MV-4-11 (cell line): ENCODE results near the gene FADS1.
A peak's percentile ranks its signal among the peaks of the same experiment; 100 is the strongest.

Source experiments
- DNase-seq: peaks from one replicate; lab custom pipeline; 2025; lab: John Stamatoyannopoulos, UW

The FADS1 gene

GRCh38 chr11:61846362-61847020 lies 29.7 kb upstream of the FADS1 start:
- no peak for DNase-seq

- no peak for DNase-seq
These were observed 28.2 kb upstream of the FADS1 start for GRCh38 chr11:61844909-61845565.

GRCh38 chr11:61842528-61842820 lies 25.7 kb upstream of the FADS1 start:
- no peak for DNase-seq

- DNase-seq: no peak
These were observed 25.1 kb upstream of the FADS1 start for GRCh38 chr11:61841636-61842527.

- no peak for DNase-seq
These were observed 23.6 kb upstream of the FADS1 start for GRCh38 chr11:61840371-61840770.

GRCh38 chr11:61839742-61840141 lies 22.9 kb upstream of the FADS1 start:
- no peak for DNase-seq

GRCh38 chr11:61838921-61839320 lies 22.1 kb upstream of the FADS1 start:
- DNase-seq: no peak

GRCh38 chr11:61838501-61838900 lies 21.7 kb upstream of the FADS1 start:
- DNase-seq: no peak

- DNase-seq: no peak
These were observed 20.7 kb upstream of the FADS1 start for GRCh38 chr11:61837411-61838005.

- DNase-seq: no peak
These were observed 19.4 kb upstream of the FADS1 start for GRCh38 chr11:61836193-61836592.

GRCh38 chr11:61834278-61835048 lies 17.7 kb upstream of the FADS1 start:
- DNase-seq: peak; percentile 73

- no peak for DNase-seq
These were observed 17.1 kb upstream of the FADS1 start for GRCh38 chr11:61833926-61834277.

GRCh38 chr11:61833471-61833870 lies 16.7 kb upstream of the FADS1 start:
- DNase-seq: no peak

GRCh38 chr11:61832754-61833153 lies 16.0 kb upstream of the FADS1 start:
- no peak for DNase-seq

- no peak for DNase-seq
These were observed 15.4 kb upstream of the FADS1 start for GRCh38 chr11:61832207-61832606.

GRCh38 chr11:61830237-61831105 lies 13.7 kb upstream of the FADS1 start:
- peak; percentile 49 for DNase-seq

- DNase-seq: no peak
These were observed 13.0 kb upstream of the FADS1 start for GRCh38 chr11:61829806-61830205.

- peak; percentile 14 for DNase-seq
These were observed 12.0 kb upstream of the FADS1 start for GRCh38 chr11:61828629-61829407.

GRCh38 chr11:61828379-61828628 lies 11.5 kb upstream of the FADS1 start:
- no peak for DNase-seq

- DNase-seq: peak; percentile 89
These were observed 11.0 kb upstream of the FADS1 start, which contains the start of gene FADS2 for GRCh38 chr11:61827571-61828378. Gene FADS2 (plus strand): TSS chr11:61828300. CDS start chr11:61828391, 91 bp downstream.
